Loucy (cell line): ENCODE measurements around the gene CCM2.

ENCODE experiments used
- H2AFZ ChIP-seq: fragments of 200-600 bp; sonication (generic); 2 replicates; pipeline ENCODE4 v1.6.0; 2016; ENCODE audit warnings: antibody characterized with exemption, mild to moderate bottlenecking, low read length, moderate library complexity
- H3F3A ChIP-seq: fragments of 200-600 bp; 2 replicates; pipeline ENCODE4 v1.6.0; 2016; ENCODE audit warnings: antibody characterized with exemption, low read depth, mild to moderate bottlenecking
- H3K27me3 ChIP-seq: fragments of 200-600 bp; sonication (generic); 2 replicates; pipeline ENCODE4 v1.6.1; 2014; ENCODE audit warnings: low read length, mild to moderate bottlenecking; ENCODE audit not compliant: insufficient read depth, poor library complexity, severe bottlenecking
- H3K36me3 ChIP-seq: fragments of 200-600 bp; sonication (generic); 2 replicates; pipeline ENCODE4 v1.6.1; 2016; ENCODE audit warnings: low read length; ENCODE audit not compliant: insufficient read depth
- H3K4me1 ChIP-seq: fragments of 200-600 bp; sonication (generic); 2 replicates; pipeline ENCODE4 v1.5.1; 2014; ENCODE audit warnings: low read length, mild to moderate bottlenecking; ENCODE audit not compliant: insufficient read depth, poor library complexity, severe bottlenecking
- H3K4me2 ChIP-seq: fragments of 200-600 bp; sonication (generic); 2 replicates; pipeline ENCODE4 v1.6.0; 2014; ENCODE audit warnings: antibody characterized with exemption, low read length, low read depth, mild to moderate bottlenecking; ENCODE audit not compliant: poor library complexity, severe bottlenecking
- H3K4me3 ChIP-seq: fragments of 200-600 bp; sonication (generic); 2 replicates; pipeline ENCODE4 v1.5.1; 2014; ENCODE audit warnings: low read length, mild to moderate bottlenecking, mixed read lengths; ENCODE audit not compliant: poor library complexity, severe bottlenecking
- H3K79me2 ChIP-seq: fragments of 200-600 bp; sonication (generic); 2 replicates; pipeline ENCODE4 v1.6.1; 2014; ENCODE audit warnings: low read length; ENCODE audit not compliant: insufficient read depth
- H3K9ac ChIP-seq: fragments of 200-600 bp; sonication (generic); 2 replicates; pipeline ENCODE4 v1.6.0; 2014; ENCODE audit warnings: mild to moderate bottlenecking, low read depth, low read length, moderate library complexity; ENCODE audit not compliant: poor library complexity, severe bottlenecking
- H3K9me2 ChIP-seq: fragments of 200-600 bp; sonication (generic); replicated peaks from 2 replicates; pipeline ENCODE4 v1.6.1; 2016; ENCODE audit warnings: low read depth, low read length, mixed read lengths
- H3K9me3 ChIP-seq: fragments of 200-600 bp; sonication (generic); 2 replicates; pipeline ENCODE4 v1.6.1; 2014; ENCODE audit warnings: mild to moderate bottlenecking, antibody characterized with exemption, low read length, low read depth; ENCODE audit not compliant: insufficient read depth
- H4K20me1 ChIP-seq: fragments of 200-600 bp; sonication (generic); 2 replicates; pipeline ENCODE4 v1.6.0; 2014; ENCODE audit warnings: antibody characterized with exemption, low read length, mild to moderate bottlenecking; ENCODE audit not compliant: insufficient read depth, poor library complexity, severe bottlenecking
- CTCF ChIP-seq: fragments of 200-600 bp; sonication (generic); conservative IDR thresholded peaks from 2 replicates; pipeline ENCODE4 v1.5.1; 2014; ENCODE audit warnings: mild to moderate bottlenecking, antibody characterized with exemption, low read length
- EZH2phosphoT487 ChIP-seq: fragments of 200-600 bp; IDR thresholded peaks from 2 replicates; pipeline ENCODE4 v1.6.1; 2018; ENCODE audit warnings: antibody characterized with exemption, mild to moderate bottlenecking, moderate library complexity, borderline replicate concordance

CCM2 gene

GRCh38 chr7:45117582-45117981 lies 117.6 kb downstream of the CCM2 start:
- H3K9me3 ChIP-seq, result no peaks in the 10 kb centered on the region
- no peaks in the 10 kb centered on the region for H3K9me2 ChIP-seq
- H3K4me1 ChIP-seq, result peaks cover 2% of the 10 kb centered on the region
- H2AFZ ChIP-seq, result no peak overlapping the region
- H3K4me3 ChIP-seq, result no peak overlapping the region
- no peaks in the 10 kb centered on the region for H4K20me1 ChIP-seq
- no peaks in the 10 kb centered on the region for H3K27me3 ChIP-seq
- TF ChIP-seq CTCF, result no peak
- TF ChIP-seq EZH2phosphoT487, result no peak
- no peak overlapping the region for H3K4me2 ChIP-seq
- no peak overlapping the region for H3K9ac ChIP-seq
- no peaks in the 10 kb centered on the region; the same call in 1 of the 2 replicates for H3F3A ChIP-seq
- 0 out of 2 replicates have a peak, but pooled peaks cover 2% of the 10 kb centered on the region for H3K79me2 ChIP-seq
- H3K36me3 ChIP-seq, result no peaks in the 10 kb centered on the region

GRCh38 chr7:45118292-45118691 lies 118.3 kb downstream of the CCM2 start:
- Histone ChIP-seq H3K9me2 (no peaks in the 10 kb centered on the region), H3K9ac (no peak overlapping the region), H3K4me1 (peaks cover under 1% of the 10 kb centered on the region), H3K79me2 (no peaks in the 10 kb centered on the region), H3K4me3 (no peak overlapping the region), H2AFZ (no peak overlapping the region), H3K27me3 (no peaks in the 10 kb centered on the region), H4K20me1 (no peaks in the 10 kb centered on the region), H3K36me3 (no peaks in the 10 kb centered on the region), H3K4me2 (no peak overlapping the region), H3F3A (no peaks in the 10 kb centered on the region; the same call in 1 of the 2 replicates), H3K9me3 (no peaks in the 10 kb centered on the region)
- TF ChIP-seq CTCF, result no peak
- no peak for TF ChIP-seq EZH2phosphoT487

GRCh38 chr7:45118889-45119331 lies 118.9 kb downstream of the CCM2 start:
- Histone ChIP-seq H3K4me1 (peaks cover 5% of the 10 kb centered on the region), H3K9me3 (no peaks in the 10 kb centered on the region), H4K20me1 (no peaks in the 10 kb centered on the region), H3K4me3 (no peak overlapping the region), H3K36me3 (no peaks in the 10 kb centered on the region), H3K79me2 (no peaks in the 10 kb centered on the region), H3K4me2 (no peak overlapping the region), H2AFZ (no peak overlapping the region), H3K9me2 (no peaks in the 10 kb centered on the region), H3K9ac (no peak overlapping the region), H3K27me3 (no peaks in the 10 kb centered on the region), H3F3A (no peaks in the 10 kb centered on the region)
- no peak for TF ChIP-seq CTCF
- no peak for TF ChIP-seq EZH2phosphoT487
